HepG2 (cell line): Measurements from ENCODE around the gene MAML1.
"Not testable (repeated sequence)": the region's sequence is repeated elsewhere in the genome, so short reads cannot be mapped to it uniquely, and the experiment has no call there.

ENCODE experiments used
- CEBPB ChIP-seq: IDR thresholded peaks from 2 replicates; pipeline ENCODE4 v1.6.1; 2011; ENCODE audit warnings: low read depth, low read length, improper control_type of control experiment, borderline replicate concordance
- NFAT5 ChIP-seq: sonication (generic); formaldehyde crosslinking; IDR thresholded peaks from 2 replicates; pipeline ENCODE4 v1.4.0; 2020; ENCODE audit warnings: missing genetic modification reagents
- NONO ChIP-seq, 2 experiments: fragments of 450-650 bp in 1 of 2; sonication (generic) in 1 of 2; formaldehyde crosslinking in 1 of 2; IDR thresholded peaks in 1 of 2; conservative IDR thresholded peaks in 1 of 2; 2 replicates each; pipeline versions ENCODE4 v1.6.1 to v1.8.0; 2017 to 2022; ENCODE audit warnings: mild to moderate bottlenecking in 1 of 2, missing genetic modification reagents in 1 of 2, moderate library complexity in 1 of 2
- PRPF4 ChIP-seq: fragments of 200-400 bp; formaldehyde crosslinking; IDR thresholded peaks from 2 replicates; pipeline ENCODE4 v1.6.1; 2016; ENCODE audit warnings: low read length, low read depth; ENCODE audit not compliant: poor library complexity, severe bottlenecking

- TF ChIP-seq PRPF4; CEBPB; NFAT5 (CRISPR knock-in tag); NONO (IDR thresholded peaks at IDR 0.05); NONO (CRISPR knock-in tag; conservative IDR thresholded peaks at IDR 0.05): not testable (repeated sequence)
Measured at GRCh38 chr5:179789278-179789677, 56.7 kb downstream of the MAML1 start.
